ENCODE data around the gene EXOC4.
A peak's percentile ranks its signal among the peaks of the same experiment; 100 is the strongest.

The EXOC4 gene

DNA sequence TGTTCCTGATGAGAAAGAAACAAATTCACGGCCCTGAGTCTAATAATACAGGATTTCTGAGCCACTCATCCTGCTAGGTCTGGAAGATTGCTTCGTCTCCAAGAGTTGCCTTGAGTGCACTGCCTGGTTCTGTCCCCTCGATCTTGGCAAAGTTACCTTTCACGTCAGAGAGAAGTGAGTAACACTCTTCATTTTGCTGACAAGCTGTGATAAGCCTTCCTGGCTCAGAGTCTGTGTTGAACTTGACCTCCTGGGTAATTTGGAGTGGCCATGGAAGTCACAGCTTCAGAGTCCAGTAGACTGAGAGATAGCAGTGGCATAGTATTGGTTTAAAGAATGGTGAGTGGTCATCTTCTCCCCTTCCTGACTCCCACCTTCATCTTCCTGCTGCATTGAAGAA is 809.6 kb downstream of the EXOC4 start:
- DNase-seq = no peak

DNA sequence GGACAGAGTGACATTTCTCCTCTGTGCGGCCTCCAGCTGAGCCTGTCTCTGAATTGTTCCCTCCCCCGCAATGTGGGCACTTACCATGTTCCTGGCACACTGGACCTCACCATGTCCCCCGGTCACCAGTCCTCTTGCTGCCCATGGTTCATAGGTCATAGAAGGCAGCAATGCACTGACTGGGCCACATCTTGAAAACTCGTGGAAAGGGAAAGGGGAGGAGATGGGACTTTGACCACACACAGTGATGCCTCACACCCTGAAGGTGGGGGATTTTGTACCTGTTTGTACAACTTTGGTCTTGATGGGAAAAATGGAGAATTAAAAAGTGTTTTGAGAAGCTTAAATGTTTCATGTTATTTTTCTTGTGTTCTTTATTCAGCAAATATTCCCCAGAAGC is 812.5 kb downstream of the EXOC4 start:
- DNase-seq = no peak

DNA sequence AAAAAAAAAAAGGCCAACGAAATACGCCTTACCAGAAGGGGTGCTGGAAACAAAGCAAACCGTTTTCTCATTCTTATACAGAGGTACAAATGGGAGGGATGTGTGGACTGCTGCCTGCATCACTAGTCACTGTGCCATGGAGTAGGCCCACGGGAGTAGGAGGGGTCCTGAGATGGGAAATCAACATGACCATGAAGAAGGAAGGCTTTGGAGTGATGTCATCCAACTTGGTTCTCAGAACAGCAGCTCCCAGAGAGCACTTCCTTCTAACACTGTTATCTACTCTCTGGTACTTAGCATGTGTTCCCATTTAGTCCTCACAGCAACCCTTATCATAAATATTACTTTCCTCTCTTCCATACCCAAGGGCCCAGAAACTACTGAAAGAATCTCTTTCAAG is 814.3 kb downstream of the EXOC4 start:
- DNase-seq = no peak

DNA sequence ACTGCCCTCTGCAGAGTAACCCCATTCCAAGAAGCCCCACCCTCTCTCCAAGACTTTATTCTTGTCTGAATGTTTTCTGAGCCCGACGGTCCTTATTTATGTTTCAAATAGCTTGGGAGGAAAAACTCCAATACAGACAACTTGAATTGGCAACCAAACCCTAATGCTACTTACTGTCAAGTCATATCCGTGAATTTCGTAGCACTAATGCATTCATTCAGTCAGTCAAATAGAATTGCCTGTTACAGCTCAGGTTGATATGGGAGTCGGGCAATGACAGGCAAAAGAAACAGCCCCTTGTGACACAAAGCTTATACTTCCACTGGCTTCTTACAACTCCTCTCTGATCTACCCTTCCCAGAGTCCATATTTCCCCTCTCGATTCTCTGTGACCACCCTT is 815.8 kb downstream of the EXOC4 start:
- DNase-seq = no peak

DNA sequence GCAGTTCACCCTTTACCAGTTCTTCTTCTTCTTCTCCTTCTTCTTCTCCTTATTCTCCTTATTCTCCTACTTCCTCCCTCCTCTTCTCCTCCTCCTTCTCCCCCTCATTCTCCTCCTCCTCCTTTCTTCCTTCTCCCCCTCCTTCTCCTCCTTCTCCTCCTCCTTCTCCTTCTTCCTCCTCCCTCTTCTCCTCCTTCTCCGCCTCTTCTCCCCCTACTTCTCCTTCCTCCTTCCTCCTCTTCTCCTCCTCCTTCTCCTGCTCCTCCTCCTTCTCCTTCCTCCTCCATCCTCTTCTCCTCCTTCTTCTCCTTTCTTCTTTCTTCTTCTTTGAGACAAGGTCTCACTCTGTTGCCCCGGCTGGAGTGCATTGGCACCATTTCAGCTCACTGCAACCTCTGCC is 816.3 kb downstream of the EXOC4 start:
- no peak for DNase-seq

DNA sequence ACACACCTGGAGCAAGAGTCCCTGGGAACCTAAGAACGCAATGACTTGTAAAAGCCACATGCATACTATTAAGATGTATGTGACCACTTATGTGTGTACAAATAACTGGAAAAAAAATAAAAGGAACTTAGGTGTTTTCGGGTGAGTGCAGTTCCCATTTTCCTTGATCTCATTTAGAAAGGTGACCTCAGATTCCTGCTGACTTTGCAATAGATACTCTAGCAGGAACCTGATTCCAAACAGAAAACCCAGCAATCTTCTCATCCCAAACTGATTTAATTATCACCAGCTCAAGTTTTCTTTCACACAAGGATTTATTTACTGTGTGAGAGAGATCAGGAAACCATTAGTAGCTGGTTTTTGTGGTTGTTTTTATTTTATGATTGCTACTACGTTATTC is 817.8 kb downstream of the EXOC4 start:
- no peak for DNase-seq

DNA sequence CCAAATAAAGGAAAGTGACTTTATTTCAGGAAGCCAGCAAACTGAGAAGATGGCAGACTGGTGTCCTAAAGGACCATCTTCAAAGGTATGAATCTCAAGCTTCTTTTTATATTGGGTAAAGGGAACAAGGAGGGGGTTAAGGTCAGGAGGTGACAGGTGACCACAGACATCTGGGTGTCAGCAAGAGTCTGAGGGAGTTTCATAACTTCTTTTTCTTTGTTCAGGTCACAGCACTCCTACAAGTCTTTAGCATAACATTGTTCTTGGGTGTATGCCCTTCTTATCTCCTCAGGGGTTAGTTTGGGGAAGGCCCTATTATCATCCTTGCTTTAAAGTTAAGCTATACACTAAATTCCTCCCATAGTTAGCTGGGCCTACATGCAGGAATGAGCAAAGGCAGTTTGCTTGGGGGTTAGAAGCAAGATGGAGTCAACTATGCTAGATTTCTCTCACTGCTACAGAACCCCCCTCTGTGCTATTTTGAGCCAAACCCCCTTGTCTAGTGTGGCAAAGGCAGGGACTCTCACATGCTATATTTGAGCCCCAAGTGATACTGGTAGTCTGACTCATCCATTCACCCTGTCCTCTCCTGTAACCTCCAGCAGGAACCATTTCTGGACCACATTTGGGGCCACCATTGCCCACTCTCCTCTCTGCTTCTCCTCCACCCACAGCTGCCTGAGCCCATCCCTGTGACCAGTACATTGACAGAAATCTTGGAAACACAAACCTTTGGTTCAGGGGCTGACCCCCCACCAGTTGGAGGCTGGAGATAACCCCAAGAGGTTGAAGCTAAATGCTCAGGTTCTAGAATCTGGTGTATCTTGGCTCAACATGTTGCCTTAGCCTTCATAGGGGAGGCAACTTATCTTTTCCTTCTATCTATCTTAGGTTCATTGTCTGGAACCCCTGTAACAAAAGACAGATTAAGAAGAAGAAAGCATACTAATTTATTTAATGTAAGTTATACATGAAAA is 818.8 kb downstream of the EXOC4 start:
- DNase-seq = no peak

DNA sequence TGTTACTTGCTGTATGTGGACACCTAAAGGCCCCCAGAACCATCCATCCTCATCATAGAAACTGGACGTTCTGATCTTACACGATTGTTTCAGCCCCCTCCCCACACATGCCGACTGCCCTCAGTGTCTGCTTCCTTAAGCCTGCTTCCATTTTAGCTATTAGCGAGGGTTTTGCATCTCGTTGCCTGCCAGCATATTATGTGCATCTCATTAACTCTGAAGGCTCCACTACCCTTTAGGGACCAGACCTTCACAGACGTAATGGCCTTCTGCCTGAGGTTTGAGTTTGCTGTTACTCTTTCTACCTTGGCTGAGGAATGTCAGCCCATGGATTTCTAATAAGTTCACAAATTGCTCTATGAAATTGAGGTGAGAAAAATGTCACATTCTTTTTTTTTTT is 820.4 kb downstream of the EXOC4 start:
- DNase-seq = no peak

DNA sequence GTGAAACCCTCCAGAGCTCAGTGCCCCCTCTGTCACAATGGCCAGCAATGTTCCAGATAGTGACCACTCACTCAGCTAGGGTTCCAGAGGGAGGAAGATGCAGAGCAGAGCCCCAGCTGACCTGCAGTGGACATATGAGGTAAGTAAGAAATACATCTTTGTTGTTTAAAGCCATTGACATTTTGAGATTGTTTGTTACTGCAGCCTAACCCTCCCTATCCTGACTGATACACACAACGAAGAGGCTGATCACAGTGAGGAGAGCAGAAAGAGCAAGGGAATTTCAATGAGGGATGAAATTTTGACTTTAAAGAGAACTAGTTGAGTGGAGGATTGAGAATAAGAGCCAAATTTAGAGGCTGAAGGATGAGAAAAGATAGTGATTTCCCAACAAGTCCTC is 822.9 kb downstream of the EXOC4 start:
- DNase-seq = no peak

DNA sequence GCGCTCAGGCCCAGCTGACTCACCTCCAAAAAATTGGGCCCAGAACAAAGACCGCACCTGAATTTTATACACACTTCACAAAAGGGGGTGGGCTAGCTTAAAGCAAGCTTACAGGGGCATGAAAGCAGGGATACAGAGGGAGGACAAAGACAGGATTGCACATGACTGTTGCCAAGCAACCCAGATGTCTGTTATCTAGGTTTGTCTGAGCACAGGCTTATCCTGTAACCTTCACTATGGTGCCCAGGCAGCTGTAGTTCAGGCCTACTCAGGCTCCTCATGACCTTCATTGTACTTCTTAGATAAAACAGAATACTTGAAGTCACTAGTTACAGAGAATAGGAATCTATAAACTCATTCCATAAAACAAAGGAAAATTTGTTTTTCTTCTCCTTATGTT is 824.7 kb downstream of the EXOC4 start:
- peak; percentile 39 for DNase-seq

DNA sequence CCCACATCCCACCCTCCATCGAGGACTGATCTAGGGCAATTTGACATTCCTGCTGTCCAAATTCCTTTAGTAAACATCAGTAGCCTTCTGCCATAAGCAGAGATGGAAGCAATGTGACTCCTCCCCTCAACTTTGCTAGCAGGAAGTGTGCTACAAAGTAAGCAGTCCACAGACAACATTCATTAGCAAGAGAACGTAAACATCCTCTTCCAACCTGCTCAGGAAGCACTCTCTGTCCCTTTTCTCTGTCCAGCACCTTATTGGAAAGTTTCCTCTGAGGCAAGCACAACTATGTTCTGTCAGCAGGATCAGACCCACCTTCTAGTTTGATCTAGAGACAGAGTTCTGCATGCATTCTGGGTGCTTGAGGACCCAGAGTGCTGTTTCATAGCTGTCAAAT is 826.1 kb downstream of the EXOC4 start:
- no peak for DNase-seq

DNA sequence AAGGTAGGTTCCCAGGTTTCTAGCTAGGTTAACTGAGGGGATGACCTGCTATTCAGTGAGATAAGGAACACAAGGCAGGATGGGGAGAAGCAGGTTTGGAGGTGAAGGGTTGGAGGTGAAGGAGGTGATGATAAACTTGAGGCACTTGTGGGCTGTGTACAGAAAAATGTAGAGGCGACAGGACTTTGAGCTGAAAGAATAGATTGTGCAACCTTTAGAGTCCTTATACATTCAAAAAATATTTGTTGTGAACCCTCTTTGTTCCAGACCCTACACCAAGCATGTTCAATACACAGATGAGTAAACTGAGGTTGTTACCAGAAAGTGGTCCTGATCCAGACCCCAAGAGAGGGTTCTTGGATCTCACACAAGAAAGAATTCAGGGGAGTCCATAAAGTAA is 828.8 kb downstream of the EXOC4 start:
- no peak for DNase-seq

DNA sequence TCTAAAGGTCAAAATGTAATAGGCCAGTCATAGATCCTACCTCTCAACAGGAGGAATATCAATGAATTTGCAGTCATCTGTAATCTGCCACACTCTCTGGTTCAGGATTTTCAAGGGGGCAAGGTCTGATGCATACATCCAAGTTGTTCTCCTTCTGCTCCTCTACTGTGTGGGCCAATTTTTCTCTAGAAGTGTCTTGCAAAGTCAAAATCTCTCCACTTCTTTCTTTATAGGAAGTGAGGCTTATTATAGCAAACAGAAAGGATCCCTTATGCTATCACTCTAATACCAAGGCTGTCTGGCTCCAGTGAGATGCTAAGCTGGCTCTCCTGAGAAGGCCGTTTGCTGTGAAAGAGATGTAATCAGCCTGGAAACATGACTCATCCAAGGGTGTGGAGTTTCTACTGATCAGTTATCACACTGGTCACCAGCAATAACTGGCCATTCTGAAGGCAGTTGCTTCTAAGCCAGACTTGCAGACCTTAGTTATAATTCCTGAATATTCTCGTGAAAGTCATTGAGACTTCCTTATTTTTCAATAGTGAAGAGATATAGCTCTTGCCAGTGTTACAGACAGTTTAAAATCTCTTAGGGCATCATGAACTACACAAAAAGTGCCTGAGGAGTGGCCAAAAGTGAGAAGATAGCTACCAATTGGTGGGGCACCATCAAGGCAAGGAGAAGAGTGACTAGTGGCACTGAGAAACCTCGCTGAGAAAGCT is 831.0 kb downstream of the EXOC4 start:
- no peak for DNase-seq

DNA sequence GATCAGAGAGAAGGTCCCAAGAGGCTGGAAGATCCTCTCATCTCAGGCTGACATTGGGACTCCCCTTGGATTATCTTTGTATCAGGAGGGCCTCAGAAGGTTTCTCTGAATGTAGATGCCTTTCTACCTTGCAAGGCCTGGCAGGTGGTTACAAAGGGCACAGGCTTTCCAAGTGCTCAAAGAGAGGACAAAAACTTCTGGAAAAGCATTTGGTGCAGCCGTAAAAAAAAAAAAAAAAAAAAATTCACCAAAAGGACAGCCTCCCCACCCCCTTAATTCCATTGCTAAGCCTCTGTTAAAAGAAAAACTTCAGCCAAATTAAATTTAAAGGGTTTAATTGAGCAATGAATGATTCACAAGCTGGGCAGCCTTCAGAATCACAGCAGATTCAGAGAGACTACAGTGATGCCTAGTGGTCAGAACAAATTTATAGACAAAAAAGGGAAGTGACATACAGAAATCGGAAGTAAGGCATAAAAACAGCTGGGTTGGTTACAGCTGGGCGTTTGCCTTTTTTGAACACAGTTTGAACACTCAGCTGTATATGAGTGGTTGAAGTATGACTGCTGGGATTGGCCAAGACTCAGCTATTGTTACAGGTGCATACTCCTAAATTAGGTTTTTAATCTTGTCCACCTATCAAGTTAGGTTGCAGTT is 831.7 kb downstream of the EXOC4 start:
- no peak for DNase-seq

DNA sequence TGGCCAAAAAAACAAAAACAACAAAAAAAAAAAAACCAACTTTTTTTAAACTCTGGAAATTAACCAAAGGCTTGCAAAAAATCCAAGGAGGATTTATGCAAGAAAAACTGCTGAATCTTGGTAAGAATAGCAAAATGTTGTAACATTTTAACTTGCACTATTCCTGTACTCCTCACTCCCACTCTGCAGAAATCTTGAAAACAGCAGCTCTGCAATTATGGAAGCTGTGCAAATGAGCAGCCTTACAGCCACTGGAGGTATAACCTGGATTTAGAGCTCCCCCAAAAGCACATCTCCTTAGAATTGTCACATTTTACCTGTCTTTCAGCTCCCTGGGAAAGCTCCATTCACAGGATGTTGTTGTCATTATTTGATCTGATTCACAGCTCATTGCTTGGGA is 832.4 kb downstream of the EXOC4 start:
- DNase-seq = no peak

DNA sequence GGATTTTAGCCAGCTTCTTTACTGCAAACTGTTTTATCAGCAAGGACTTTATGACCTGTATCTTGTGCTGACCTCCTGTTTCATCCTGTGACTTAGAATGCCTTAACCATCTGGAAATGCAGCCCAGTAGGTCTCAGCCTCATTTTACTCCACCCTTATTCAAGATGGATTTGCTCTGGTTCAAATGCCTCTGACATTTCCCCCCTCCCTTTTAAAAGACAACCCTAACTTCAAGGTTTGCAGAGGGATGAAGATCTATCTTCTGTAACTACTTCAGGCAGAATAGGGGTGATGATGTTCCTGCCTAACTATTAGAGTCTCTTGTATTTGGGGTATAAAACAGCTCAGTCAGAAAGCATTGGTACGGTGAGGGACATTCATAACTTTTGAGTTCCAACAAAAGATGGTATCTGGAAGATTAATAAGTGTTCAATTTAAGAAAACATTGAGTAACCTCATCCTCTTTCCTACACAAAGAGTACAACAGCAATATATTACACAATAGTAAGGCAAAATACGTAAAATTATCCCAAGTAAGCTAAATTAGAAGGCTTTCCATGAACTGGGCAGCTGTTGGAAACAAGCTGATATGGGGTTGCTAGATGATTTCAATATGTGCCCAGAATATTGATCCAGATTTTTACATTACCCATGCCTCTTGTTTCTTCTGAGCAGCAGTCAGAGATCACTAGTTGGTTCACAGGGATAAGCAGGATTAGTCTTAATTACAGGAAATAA is 834.3 kb downstream of the EXOC4 start:
- no peak for DNase-seq

DNA sequence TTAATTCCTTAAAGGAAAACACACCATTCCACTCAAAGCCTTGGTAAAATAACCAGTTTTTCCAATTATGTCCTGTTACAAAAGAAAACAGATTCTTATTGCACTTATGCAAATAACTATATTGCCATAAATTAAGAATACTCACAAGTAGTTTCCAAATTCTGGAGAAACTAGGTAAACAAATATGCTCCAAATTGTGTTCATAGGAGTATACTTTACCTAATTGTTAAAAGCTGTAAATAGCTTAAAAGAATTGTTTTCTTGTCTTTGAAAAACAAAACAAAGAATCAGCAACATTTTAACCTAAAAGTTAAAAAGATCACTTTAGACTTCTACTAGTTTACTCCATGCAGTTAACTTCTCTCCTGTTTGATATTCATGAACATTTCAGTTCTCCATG is 835.3 kb downstream of the EXOC4 start:
- no peak for DNase-seq

DNA sequence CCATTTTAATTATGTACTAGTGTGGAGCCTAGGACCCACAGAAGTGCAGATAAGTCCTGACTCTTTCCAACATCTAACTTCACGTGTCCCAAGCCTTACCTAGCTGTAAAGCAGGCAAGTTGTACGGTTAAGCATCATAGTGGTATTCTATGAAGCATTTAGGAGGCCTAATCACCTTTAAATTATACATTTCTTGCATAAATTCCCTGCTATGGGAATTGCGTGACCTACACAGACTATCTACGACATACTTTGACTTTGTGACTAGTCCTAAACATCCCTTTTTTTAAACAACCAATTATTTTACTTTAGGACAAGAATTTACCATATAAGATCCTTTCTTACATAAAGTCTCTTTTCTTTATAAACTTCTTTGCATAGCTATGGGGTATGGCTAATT is 836.6 kb downstream of the EXOC4 start:
- DNase-seq = peak; percentile 6

DNA sequence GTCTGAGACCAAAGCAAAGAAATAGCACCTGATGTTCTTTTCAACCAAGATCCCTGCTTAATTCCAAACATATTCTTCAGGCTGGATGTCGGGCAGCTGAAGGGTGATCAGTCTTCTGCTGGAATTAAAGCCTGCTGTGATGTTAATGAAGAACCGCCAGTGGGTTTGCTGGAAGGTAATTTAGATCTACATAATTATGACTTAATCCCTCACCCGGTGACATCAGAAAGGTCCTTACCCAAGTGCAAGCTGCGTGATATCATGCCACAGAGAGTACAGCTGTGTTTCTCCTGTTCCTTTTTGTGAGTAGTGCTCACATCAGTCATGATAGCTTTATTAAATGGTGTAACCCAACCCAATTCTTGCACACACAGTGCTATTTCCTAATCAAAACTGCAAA is 845.2 kb downstream of the EXOC4 start:
- DNase-seq = no peak

DNA sequence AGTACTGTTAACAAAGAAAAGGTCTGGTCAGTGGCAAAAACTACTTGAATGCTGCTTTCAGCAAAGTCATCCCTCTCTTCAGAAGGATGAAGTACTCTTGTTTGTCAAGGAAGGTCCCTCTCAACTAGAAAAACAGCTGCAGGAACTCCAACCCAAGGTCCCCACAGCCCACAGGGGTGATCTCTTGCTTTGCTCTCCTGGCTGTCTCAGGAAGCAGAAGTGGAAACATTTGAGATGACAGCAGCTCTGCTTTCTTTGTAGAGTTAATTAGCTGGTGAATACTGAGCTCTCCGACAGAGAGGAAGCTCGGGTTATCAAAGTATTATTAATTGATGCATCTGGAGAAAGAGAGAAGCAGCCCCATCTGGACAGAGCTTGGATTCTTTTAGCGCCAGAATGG is 848.8 kb downstream of the EXOC4 start:
- no peak for DNase-seq

DNA sequence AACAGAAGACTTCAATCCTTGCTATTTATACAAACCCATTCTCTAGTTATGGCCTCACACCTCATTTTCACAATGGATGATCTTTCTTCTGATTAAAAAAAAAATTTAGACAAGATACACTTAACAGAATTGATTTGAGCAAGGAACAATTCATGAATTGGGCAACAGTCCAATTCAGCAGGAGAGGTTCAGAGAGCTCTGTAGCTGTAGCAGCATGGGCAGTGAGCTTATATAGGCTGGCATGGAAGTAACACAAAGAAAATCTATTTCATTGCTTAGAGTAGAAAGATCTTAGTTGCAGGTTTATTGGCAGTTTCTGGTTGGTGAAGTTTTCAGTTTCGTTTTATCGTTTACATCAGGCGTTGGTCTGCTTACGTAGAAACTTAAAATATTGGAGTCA is 851.3 kb downstream of the EXOC4 start:
- no peak for DNase-seq

DNA sequence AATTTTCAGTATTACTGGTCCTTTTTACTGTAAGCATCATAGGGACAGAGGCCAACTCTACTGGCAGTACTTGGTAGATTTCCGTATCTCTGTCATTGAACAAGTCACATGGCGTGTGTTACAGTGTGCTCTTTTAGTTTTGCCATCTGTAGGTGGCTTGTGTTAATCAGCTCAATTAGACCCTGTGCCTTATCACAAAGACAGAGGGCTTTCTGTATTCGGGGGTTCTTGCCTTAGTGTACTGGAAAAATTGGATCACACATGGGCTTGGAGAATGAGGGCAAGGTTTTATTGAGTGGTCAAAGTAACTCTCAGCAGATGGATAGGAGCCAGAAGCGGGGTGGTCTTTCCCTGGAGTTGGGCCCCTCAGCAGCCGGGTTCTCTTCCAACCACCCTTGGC is 853.0 kb downstream of the EXOC4 start:
- DNase-seq = no peak

DNA sequence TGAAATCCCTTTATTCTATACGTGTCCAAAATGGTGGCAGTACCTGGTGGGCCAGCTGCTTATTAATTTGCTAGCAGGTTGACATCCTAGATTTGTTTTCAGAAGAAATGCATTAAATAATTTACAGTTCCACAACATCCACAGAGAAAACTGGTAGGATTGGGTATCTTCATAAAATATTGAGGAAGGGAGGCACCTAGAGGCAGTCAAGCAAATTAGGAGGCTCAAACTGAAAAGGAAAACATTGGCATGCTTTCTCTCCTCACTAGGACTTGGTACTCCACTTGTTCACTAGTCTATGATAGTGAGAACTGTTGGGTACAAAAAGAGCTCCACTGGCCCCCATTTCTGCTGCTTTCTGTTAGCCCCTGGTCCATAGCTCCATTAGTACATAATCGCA is 855.9 kb downstream of the EXOC4 start:
- no peak for DNase-seq
